Hippocampal formation (tissue), 2 donors: ENCODE measurements around the gene NIPAL3.
"Not testable (repeated sequence)": the region's sequence is repeated elsewhere in the genome, so short reads cannot be mapped to it uniquely, and the experiment has no call there.

ENCODE experiments used
- DNase-seq, 2 donors: peaks; one replicate each; lab custom pipeline; 2025; lab: John Stamatoyannopoulos, UW

The NIPAL3 gene

DNA sequence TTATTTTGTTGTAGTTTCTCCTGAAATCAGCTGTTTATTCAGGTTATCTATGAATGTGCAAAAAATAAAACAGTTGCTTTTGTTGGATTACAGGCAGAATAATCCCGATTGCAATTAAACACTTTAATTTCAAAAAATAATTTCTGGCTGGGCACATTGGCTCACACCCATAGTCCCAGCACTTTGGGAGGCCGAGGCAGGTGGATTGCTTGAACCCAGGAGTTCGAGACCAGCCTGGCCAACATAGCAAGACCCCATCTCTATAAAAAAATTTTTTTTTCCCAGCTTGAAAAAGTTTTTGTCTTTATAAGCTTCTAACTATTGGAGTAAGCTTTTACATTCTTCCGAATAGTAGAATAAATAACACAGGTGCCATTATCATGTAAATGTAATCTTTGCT lies 102.3 kb downstream of the NIPAL3 start:
- no peak for DNase-seq

DNA sequence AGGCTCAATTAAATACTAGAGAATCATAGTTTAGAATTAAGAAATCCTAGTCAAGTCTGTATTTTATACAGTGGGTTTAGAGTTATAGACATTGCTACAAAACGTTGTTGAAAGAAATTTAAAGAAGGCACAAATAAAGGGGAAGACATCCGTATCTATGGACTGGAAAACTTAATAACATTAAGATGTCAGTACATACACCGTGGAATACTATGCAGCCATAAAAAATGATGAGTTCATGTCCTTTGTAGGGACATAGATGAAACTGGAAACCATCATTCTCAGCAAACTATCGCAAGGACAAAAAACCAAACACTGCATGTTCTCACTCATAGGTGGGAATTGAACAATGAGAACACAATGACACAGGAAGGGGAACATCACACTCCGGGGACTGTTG lies 104.7 kb downstream of the NIPAL3 start:
- not testable (repeated sequence) for DNase-seq
